CD4-positive, alpha-beta T cell (primary cell): ENCODE results near the gene ACOT12. TPM values are rescaled to one million over a fixed set of nuclear protein-coding genes. Genes with fewer than 3 reads are reported as not detected.
A peak's percentile ranks its signal among the peaks of the same experiment; 100 is the strongest.

Experiments used
- ATAC-seq: fragments of 200-7000 bp; cut with Tn5 transposase; one replicate; pipeline ENCODE4 v1.10.0; 2022; ENCODE audit warnings: mild to moderate bottlenecking; ENCODE audit not compliant: poor library complexity
- CTCF ChIA-PET: fragments of 350-600 bp; sonication (Branson Sonifier 250); formaldehyde crosslinking; loops from one replicate; lab custom pipeline; 2021; ENCODE audit warnings: antibody characterized with exemption, inconsistent platforms; lab: Charles Lee
- POLR2A ChIA-PET: fragments of 350-600 bp; sonication (Branson Sonifier 250); formaldehyde crosslinking; loops from one replicate; lab custom pipeline; 2021; ENCODE audit warnings: antibody characterized with exemption, inconsistent platforms; lab: Charles Lee
- DNase-seq, 14 experiments: peaks; one replicate each; pipeline ENCODE4 v3.0.0-alpha.2; 2013 to 2020; ENCODE audit warnings: mixed read lengths in 2 of 14
- H3K27ac ChIP-seq, 2 donors: one replicate each; pipeline versions ENCODE4 v1.5.1 to v1.7.0; 2013; ENCODE audit warnings: low read length in 2 of 2, low read depth in 1 of 2, mild to moderate bottlenecking in 1 of 2
- H3K27me3 ChIP-seq, 2 experiments: 1 replicate in 1 of 2; 2 replicates in 1 of 2; pipeline versions ENCODE4 v1.6.1 to v1.7.0; 2013; ENCODE audit warnings: low read length in 2 of 2, control low read depth in 1 of 2, mild to moderate bottlenecking in 1 of 2, moderate library complexity in 1 of 2; ENCODE audit not compliant: insufficient read depth in 2 of 2, control insufficient read depth in 1 of 2
- H3K36me3 ChIP-seq: one replicate; pipeline ENCODE4 v1.6.1; 2013; ENCODE audit warnings: low read length, control low read depth; ENCODE audit not compliant: insufficient read depth
- H3K4me1 ChIP-seq: one replicate; pipeline ENCODE4 v1.6.1; 2013; ENCODE audit warnings: low read length, control low read depth; ENCODE audit not compliant: insufficient read depth
- H3K4me3 ChIP-seq: one replicate; pipeline ENCODE4 v1.5.1; 2013; ENCODE audit warnings: mild to moderate bottlenecking, low read length, moderate library complexity
- H3K9me3 ChIP-seq, 2 experiments: 1 replicate in 1 of 2; 2 replicates in 1 of 2; pipeline versions ENCODE4 v1.6.1 to v1.7.0; 2013; ENCODE audit warnings: low read length in 2 of 2, mild to moderate bottlenecking in 2 of 2, control low read depth in 1 of 2, moderate library complexity in 1 of 2; ENCODE audit not compliant: control insufficient read depth in 1 of 2, insufficient read depth in 1 of 2
- H3K27ac Mint-ChIP-seq: one replicate; pipeline ENCODE4 v1.8.0; 2020; ENCODE audit warnings: mixed read lengths
- H3K27me3 Mint-ChIP-seq: one replicate; pipeline ENCODE4 v1.8.0; 2021; ENCODE audit warnings: mixed read lengths
- H3K36me3 Mint-ChIP-seq: one replicate; pipeline ENCODE4 v1.8.0; 2021; ENCODE audit warnings: low read depth, mixed read lengths
- H3K4me1 Mint-ChIP-seq: one replicate; pipeline ENCODE4 v1.8.0; 2021; ENCODE audit warnings: low read depth, mixed read lengths
- H3K4me3 Mint-ChIP-seq: one replicate; pipeline ENCODE4 v1.8.0; 2020; ENCODE audit warnings: mild to moderate bottlenecking, mixed read lengths
- H3K9me3 Mint-ChIP-seq: one replicate; pipeline ENCODE4 v1.8.0; 2020; ENCODE audit warnings: mixed read lengths
- intact Hi-C, 2 experiments: fragments of 100-400 bp; cut with DNase I in 1 of 2; cut with micrococcal nuclease in 1 of 2; formaldehyde crosslinking; loops; one replicate each; pipeline versions ENCODE4 v1.15.1 to v1.9.0; 2023 to 2025; cut with DNase I, micrococcal nuclease
- total RNA-seq, 174 experiments: library from RNA in 2 of 174; stranded (reverse) in 2 of 174; gene quantifications; one replicate each; pipeline ENCODE4 v1.2.3 and lab custom pipeline; 2021 to 2026
- TF ChIP-seq, protein P1 (sequence below): fragments of 200-600 bp; IDR thresholded peaks from one replicate; pipeline ENCODE4 v1.8.0; 2022; ENCODE audit warnings: antibody characterized with exemption, mild to moderate bottlenecking

ACOT12 gene
- total RNA-seq, 2 experiments from 2014 or later = 0.39 to 0.44 TPM

- ATAC-seq = no peak
- ChIA-PET POLR2A (interaction anchor here (0.6 to 3.1 kb wide), 2 partner anchors 617 to 738 kb away, joined by 3 to 9 read pairs; no protein-coding TSS in a partner anchor), CTCF (interaction anchor here (1.3 to 2.0 kb wide), 2 partner anchors 144 to 410 kb away, joined by 3 to 4 read pairs; no protein-coding TSS in a partner anchor)
- Mint-ChIP-seq H3K27me3 (no peaks in the 10 kb centered on the region), H3K36me3 (peaks cover 22% of the 10 kb centered on the region), H3K9me3 (no peaks in the 10 kb centered on the region), H3K4me1 (peaks cover 11% of the 10 kb centered on the region), H3K27ac (peak overlapping the region; percentile 12), H3K4me3 (no peak overlapping the region)
- intact Hi-C loops = loop anchor here in 1 of 2 experiments (5.0 kb wide), 3 partner anchors 325 to 430 kb away; partner anchors contain the start of gene SSBP2
- TF ChIP-seq, protein P1, sequence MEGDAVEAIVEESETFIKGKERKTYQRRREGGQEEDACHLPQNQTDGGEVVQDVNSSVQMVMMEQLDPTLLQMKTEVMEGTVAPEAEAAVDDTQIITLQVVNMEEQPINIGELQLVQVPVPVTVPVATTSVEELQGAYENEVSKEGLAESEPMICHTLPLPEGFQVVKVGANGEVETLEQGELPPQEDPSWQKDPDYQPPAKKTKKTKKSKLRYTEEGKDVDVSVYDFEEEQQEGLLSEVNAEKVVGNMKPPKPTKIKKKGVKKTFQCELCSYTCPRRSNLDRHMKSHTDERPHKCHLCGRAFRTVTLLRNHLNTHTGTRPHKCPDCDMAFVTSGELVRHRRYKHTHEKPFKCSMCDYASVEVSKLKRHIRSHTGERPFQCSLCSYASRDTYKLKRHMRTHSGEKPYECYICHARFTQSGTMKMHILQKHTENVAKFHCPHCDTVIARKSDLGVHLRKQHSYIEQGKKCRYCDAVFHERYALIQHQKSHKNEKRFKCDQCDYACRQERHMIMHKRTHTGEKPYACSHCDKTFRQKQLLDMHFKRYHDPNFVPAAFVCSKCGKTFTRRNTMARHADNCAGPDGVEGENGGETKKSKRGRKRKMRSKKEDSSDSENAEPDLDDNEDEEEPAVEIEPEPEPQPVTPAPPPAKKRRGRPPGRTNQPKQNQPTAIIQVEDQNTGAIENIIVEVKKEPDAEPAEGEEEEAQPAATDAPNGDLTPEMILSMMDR = no peak
- Histone ChIP-seq H3K4me1 (no peaks in the 10 kb centered on the region), H3K36me3 (no peaks in the 10 kb centered on the region), H3K9me3 (no peaks in the 10 kb centered on the region), H3K27me3 (no peaks in the 10 kb centered on the region), H3K4me3 (no peak overlapping the region), H3K27ac (no peak overlapping the region)
- DNase-seq = no peak
These were observed 33.6 kb upstream of the ACOT12 start for GRCh38 chr5:81427566-81427965.

DNA sequence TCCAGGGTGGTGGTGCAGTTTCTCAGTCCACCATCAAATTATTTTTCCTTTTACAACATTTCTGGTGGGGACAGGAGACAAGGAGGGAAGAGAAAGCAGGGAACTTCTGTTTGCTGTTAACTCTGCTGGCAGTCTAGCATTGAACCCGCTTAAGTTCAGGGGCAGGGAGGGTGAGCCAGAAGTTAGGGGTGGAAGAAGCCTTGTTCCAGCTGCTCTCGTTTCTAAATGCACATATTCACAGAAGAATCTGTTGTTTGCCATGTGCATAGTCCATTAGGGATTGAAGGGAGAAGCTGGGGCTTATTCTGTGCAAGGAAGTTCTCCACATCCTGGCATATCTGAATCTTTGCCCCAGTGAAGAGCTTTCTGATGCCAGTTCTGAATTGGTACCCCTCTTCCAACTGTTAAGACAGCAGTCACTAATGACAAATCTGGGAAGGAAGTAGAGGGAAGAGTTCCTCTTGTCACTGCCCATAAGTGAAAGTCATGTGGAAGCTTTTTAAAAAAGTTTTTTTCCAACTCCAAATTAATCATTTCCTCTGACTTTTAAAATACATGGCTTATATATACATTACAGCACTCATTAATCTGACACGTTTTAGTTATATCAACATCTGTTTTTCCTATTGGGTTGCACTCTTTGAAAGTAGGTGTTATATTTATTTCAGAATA lies 32.6 kb upstream of the ACOT12 start:
- H3K27me3 ChIP-seq = no peaks in the 10 kb centered on the region
- no peak overlapping the region for H3K27ac ChIP-seq
- TF ChIP-seq, protein P1 = no peak
- POLR2A ChIA-PET = interaction anchor here (0.9 to 3.1 kb wide), 4 partner anchors 324 to 739 kb away, joined by 3 to 9 read pairs (median 4); partner anchors contain the start of gene SSBP2
- DNase-seq (no peak), ATAC-seq (no peak)
- no peaks in the 10 kb centered on the region for H3K4me1 ChIP-seq
- H3K36me3 ChIP-seq = no peaks in the 10 kb centered on the region
- no peaks in the 10 kb centered on the region for H3K9me3 ChIP-seq
- Mint-ChIP-seq H3K36me3 (peaks cover 26% of the 10 kb centered on the region), H3K4me1 (peaks cover 11% of the 10 kb centered on the region), H3K27ac (peak overlapping the region; percentile 12), H3K9me3 (no peaks in the 10 kb centered on the region), H3K4me3 (no peak overlapping the region), H3K27me3 (no peaks in the 10 kb centered on the region)
- CTCF ChIA-PET = interaction anchor here (0.6 to 2.0 kb wide), 4 partner anchors 145 to 743 kb away, joined by 3 to 4 read pairs (median 4); no protein-coding TSS in a partner anchor
- intact Hi-C loops = loop anchor here in 1 of 2 experiments (5.0 kb wide), 3 partner anchors 326 to 431 kb away; partner anchors contain the start of gene SSBP2
- H3K4me3 ChIP-seq = no peak overlapping the region

- intact Hi-C loops = loop anchor here (1.0 to 5.0 kb wide), 7 partner anchors 327 to 800 kb away; partner anchors contain the start of gene SSBP2 (in 1 of the 2)
- Mint-ChIP-seq H3K27ac (peak overlapping the region; percentile 3), H3K4me3 (no peak overlapping the region), H3K36me3 (peaks cover 31% of the 10 kb centered on the region), H3K4me1 (peaks cover 11% of the 10 kb centered on the region), H3K27me3 (no peaks in the 10 kb centered on the region), H3K9me3 (no peaks in the 10 kb centered on the region)
- POLR2A ChIA-PET = interaction anchor here (0.9 to 3.1 kb wide), 2 partner anchors 427 to 740 kb away, joined by 3 to 9 read pairs; no protein-coding TSS in a partner anchor
- DNase-seq (peak in 3 of 14 experiments; percentile 55 to 61 (median 57)), ATAC-seq (peak; percentile 71)
- H3K4me3 ChIP-seq = no peak overlapping the region
- TF ChIP-seq, protein P1 = peak; percentile 89
- peak overlapping the region in 1 of 2 donors; percentile 3 for H3K27ac ChIP-seq
- no peaks in the 10 kb centered on the region for H3K27me3 ChIP-seq
- CTCF ChIA-PET = interaction anchor here (0.7 to 1.5 kb wide), 3 partner anchors 426 to 800 kb away, joined by 3 to 5 read pairs (median 4); no protein-coding TSS in a partner anchor
- no peaks in the 10 kb centered on the region for H3K4me1 ChIP-seq
- H3K36me3 ChIP-seq = no peaks in the 10 kb centered on the region
- no peaks in the 10 kb centered on the region for H3K9me3 ChIP-seq
These were observed 31.6 kb upstream of the ACOT12 start for GRCh38 chr5:81425569-81425968.
